A549 (cell line): Measurements from ENCODE around the gene GCDH. TPM values are rescaled to one million over a fixed set of nuclear protein-coding genes. Genes with fewer than 3 reads are reported as not detected.

Experiments used
- ATAC-seq, 2 experiments: fragments of 200-7000 bp in 1 of 2; fragments of >200 bp in 1 of 2; cut with Nextera tagmentation in 1 of 2; cut with Tn5 transposase in 1 of 2; 3 replicates each; pipeline versions ENCODE4 v1.8.0 to v1.9.1; 2018 to 2020; ENCODE audit warnings: mild to moderate bottlenecking in 1 of 2, moderate library complexity in 1 of 2
- CTCF ChIA-PET: fragments of 300-600 bp; sonication (Branson Sonifier 250); formaldehyde crosslinking; extraction: SDS; loops from one replicate; lab custom pipeline; 2021; ENCODE audit warnings: antibody characterized with exemption, inconsistent platforms; lab: Yijun Ruan, JAX
- POLR2A ChIA-PET: fragments of 350-600 bp; formaldehyde crosslinking; extraction: SDS; loops from one replicate; lab custom pipeline; 2021; ENCODE audit warnings: antibody characterized with exemption, inconsistent platforms; lab: Yijun Ruan, JAX
- DNase-seq, 2 experiments: peaks; one replicate each; pipeline versions ENCODE4 v3.0.0 to v3.0.0-alpha.2; 2011 to 2016; ENCODE audit warnings: low read depth in 1 of 2, low spot score in 1 of 2
- FAIRE-seq: peaks from 2 replicates; lab custom pipeline; 2011; peaks lifted over from hg19 to GRCh38; lab: Jason Lieb, UNC
- H3K27ac ChIP-seq, 2 experiments: fragments of >200 bp; sonication (Bioruptor Twin); formaldehyde crosslinking; 3 replicates each; pipeline ENCODE4 v1.5.1; 2016 to 2017
- H3K4me1 ChIP-seq: fragments of >200 bp; sonication (Bioruptor Twin); formaldehyde crosslinking; 3 replicates; pipeline ENCODE4 v1.6.1; 2016
- H3K4me2 ChIP-seq: fragments of >200 bp; sonication (Bioruptor Twin); formaldehyde crosslinking; 3 replicates; pipeline ENCODE4 v1.6.1; 2016
- H3K4me3 ChIP-seq: fragments of >200 bp; sonication (Bioruptor Twin); formaldehyde crosslinking; 3 replicates; pipeline ENCODE4 v1.5.1; 2016
- H3K9me3 ChIP-seq: fragments of >200 bp; sonication (Bioruptor Twin); formaldehyde crosslinking; 3 replicates; pipeline ENCODE4 v1.6.1; 2016
- CTCF ChIP-seq: fragments of >200 bp; sonication (Bioruptor Twin); formaldehyde crosslinking; IDR thresholded peaks from 3 replicates; pipeline ENCODE4 v1.5.1; 2016
- E2F6 ChIP-seq: IDR thresholded peaks from 2 replicates; pipeline ENCODE4 v1.6.1; 2012; ENCODE audit warnings: low read depth, borderline replicate concordance
- EP300 ChIP-seq, 2 experiments: fragments of >200 bp; sonication (Bioruptor Twin); formaldehyde crosslinking; IDR thresholded peaks; 2 replicates in 1 of 2; 3 replicates in 1 of 2; pipeline ENCODE4 v1.6.1; 2016 to 2017
- FOSL2 ChIP-seq, 2 experiments: fragments of 450-650 bp in 1 of 2; fragments of >200 bp in 1 of 2; sonication (Bioruptor Twin) in 1 of 2; formaldehyde crosslinking; IDR thresholded peaks; 2 replicates each; pipeline versions ENCODE4 v1.5.0 to v1.6.1; 2016 to 2020; ENCODE audit warnings: mild to moderate bottlenecking in 1 of 2, moderate library complexity in 1 of 2
- HDAC2 ChIP-seq: fragments of 200-600 bp; sonication (generic); IDR thresholded peaks from 2 replicates; pipeline ENCODE4 v1.6.1; 2016
- HOXB5 ChIP-seq: fragments of 250-450 bp; sonication (Bioruptor Pico); IDR thresholded peaks from 2 replicates; pipeline ENCODE4 v1.5.0; 2020; ENCODE audit warnings: mild to moderate bottlenecking, moderate library complexity
- KDM5A ChIP-seq: fragments of 200-600 bp; sonication (generic); IDR thresholded peaks from 2 replicates; pipeline ENCODE4 v1.6.1; 2016; ENCODE audit warnings: antibody characterized with exemption, mild to moderate bottlenecking
- MAX ChIP-seq: IDR thresholded peaks from 2 replicates; pipeline ENCODE4 v1.6.1; 2012
- MAZ ChIP-seq: fragments of 150-350 bp; IDR thresholded peaks from 2 replicates; pipeline ENCODE4 v1.6.1; 2014; ENCODE audit warnings: antibody characterized with exemption, low read depth, low read length, borderline replicate concordance
- PHF8 ChIP-seq: fragments of 200-600 bp; sonication (generic); IDR thresholded peaks from 2 replicates; pipeline ENCODE4 v1.6.1; 2016; ENCODE audit warnings: low read depth, mild to moderate bottlenecking, antibody characterized with exemption, moderate library complexity, borderline replicate concordance
- RAD21 ChIP-seq, 2 experiments: fragments of >200 bp in 1 of 2; sonication (Bioruptor Twin) in 1 of 2; formaldehyde crosslinking in 1 of 2; IDR thresholded peaks in 1 of 2; conservative IDR thresholded peaks in 1 of 2; 2 replicates in 1 of 2; 3 replicates in 1 of 2; pipeline ENCODE4 v1.6.1; 2012 to 2018; ENCODE audit warnings: inconsistent platforms in 1 of 2
- REST ChIP-seq: fragments of 200-600 bp; sonication (generic); IDR thresholded peaks from 2 replicates; pipeline ENCODE4 v1.6.1; 2016; ENCODE audit warnings: antibody characterized with exemption, mild to moderate bottlenecking, moderate library complexity
- RFX5 ChIP-seq: fragments of 450-650 bp; IDR thresholded peaks from 2 replicates; pipeline ENCODE4 v1.7.1; 2014; ENCODE audit warnings: antibody characterized with exemption, mild to moderate bottlenecking, moderate library complexity
- SMC3 ChIP-seq: fragments of >200 bp; sonication (Bioruptor Twin); formaldehyde crosslinking; IDR thresholded peaks from 3 replicates; pipeline ENCODE4 v1.6.1; 2018; ENCODE audit warnings: inconsistent platforms
- TFCP2L1 ChIP-seq: fragments of 250-450 bp; sonication (Bioruptor Pico); IDR thresholded peaks from 2 replicates; pipeline ENCODE4 v1.5.0; 2021; ENCODE audit warnings: mild to moderate bottlenecking
- WGBS: methylation state at CpG from one replicate; pipeline ENCODE4 v1.1.6; 2017; ENCODE audit errors: missing lambda C conversion rate; 5-methylcytosine and 5-hydroxymethylcytosine counted together
- polyA plus RNA-seq, 4 experiments: library from polyadenylated mRNA; depleted of rRNA in 3 of 4; stranded (reverse); fragments of >200 nt; fragmentation: RNase III in 1 of 4; extraction: RNeasy Plus Mini Kit Qiagen cat#74134 plus additional on column Dnase treatment in 1 of 4; gene quantifications; 2 replicates in 3 of 4; 3 replicates in 1 of 4; pipeline ENCODE4 v1.2.3, GENCODE V29; 2011 to 2017
- TF ChIP-seq, protein P1 (sequence below): fragments of 250-450 bp; sonication (Bioruptor Pico); IDR thresholded peaks from 2 replicates; pipeline ENCODE4 v1.5.0; 2020; ENCODE audit warnings: low read depth, mild to moderate bottlenecking, moderate library complexity

Gene GCDH
- polyA plus RNA-seq, 2 of the 4 experiments (the other 2 are of a cell fraction): 8.8 to 15.2 TPM

DNA sequence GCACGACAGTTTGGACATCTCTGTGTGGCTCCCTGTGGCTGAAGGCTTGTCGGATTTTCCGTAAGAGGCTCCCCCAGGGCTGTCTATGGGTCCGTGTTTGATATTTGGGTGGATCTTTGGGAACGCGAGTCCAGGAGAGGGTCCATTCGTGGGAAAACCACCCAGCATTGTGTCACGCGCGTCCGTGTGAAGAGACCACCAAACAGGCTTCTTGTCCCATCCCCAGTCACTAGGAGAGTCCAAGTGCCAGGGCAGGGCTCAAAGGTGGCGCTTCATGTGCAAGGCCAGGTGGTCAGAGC is 6.4 kb upstream of the GCDH start (continued):
- TF ChIP-seq CTCF: no peak

DNA sequence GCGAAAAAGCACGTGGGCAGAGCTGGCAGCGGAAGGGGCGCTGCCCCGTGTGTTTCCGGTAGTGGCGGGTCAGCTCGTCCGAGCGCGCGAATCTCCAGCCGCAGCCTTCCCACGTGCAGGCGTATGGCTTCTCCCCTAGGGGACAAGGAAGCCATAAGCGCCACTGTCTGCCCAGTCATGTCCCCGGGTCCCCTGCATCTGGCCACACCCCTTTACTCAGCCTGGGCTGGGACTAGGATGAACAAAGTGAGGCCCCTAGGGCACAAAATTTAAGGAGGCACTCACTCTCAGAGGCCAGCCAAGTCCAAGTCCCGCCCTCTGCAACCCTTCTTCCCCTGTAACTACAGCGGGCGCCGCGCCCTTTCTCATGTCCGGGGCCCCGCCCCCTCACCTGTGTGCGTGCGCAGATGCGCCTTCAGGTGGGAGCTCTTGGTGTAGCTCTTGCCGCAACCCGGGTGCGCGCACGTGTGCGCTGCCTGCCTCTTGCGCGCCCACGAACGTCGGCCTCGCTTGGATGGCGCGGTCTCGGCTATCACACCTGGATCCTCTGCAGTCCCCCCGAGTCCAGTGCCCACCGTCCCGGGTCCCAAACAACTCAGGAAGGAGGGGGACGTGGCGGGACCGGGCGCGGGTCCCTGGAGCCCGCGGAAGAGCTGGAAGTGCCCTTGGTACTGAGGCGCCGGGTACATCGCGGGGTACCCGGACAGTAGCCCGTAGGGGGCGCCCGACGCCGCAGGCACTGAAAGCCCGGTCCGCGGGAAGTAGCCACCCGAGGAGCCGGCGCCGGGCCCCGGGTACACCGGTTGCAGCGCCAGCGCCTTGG is 5.8 kb upstream of the GCDH start:
- peak; percentile 71 to 78 for ATAC-seq
- Histone ChIP-seq H3K4me3 (peak overlapping the region; percentile 36), H3K4me2 (peak overlapping the region; percentile 65), H3K27ac (peak overlapping the region in 1 of 2 experiments; percentile 83; a peak in 4 of 6 replicates), H3K4me1 (no peaks in the 10 kb centered on the region), H3K9me3 (peaks cover 9% of the 10 kb centered on the region; the same call in 2 of the 3 replicates)
- ChIA-PET POLR2A (interaction anchor here (0.6 kb wide), 1 partner anchor 80 kb away, joined by 3 read pairs; no protein-coding TSS in a partner anchor), CTCF (interaction anchor here (0.6 to 4.5 kb wide), 21 partner anchors 9 to 119 kb away, joined by 3 to 17 read pairs (median 3); partner anchors contain the start of gene RTBDN)
- peak; percentile 54 to 74 for DNase-seq
- whole genome bisulfite sequencing: 60% methylated on average over 25 of the region's 73 CpGs
- no peak for FAIRE-seq
- TF ChIP-seq KDM5A (no peak), PHF8 (no peak), RFX5 (no peak), E2F6 (peak; percentile 42; the same call in 1 of the 2 replicates), REST (no peak), MAX (peak; percentile 71), FOSL2 (IDR thresholded peaks at IDR 0.05) (no peak), FOSL2 (CRISPR knock-in tag; IDR thresholded peaks at IDR 0.05) (no peak), SMC3 (0 out of 3 replicates have a peak, but pooled peaks have one; percentile 10), RAD21 (conservative IDR thresholded peaks at IDR 0.05 in 1 of 2, IDR thresholded peaks at IDR 0.05 in 1 of 2) (peak; percentile 16 to 47; a peak in 3 of 5 replicates), MAZ (no peak), CTCF (peak; percentile 68), HOXB5 (CRISPR knock-in tag) (no peak), EP300 (IDR thresholded peaks at IDR 0.05) (no peak), HDAC2 (0 out of 2 replicates have a peak, but pooled peaks have one; percentile 21), TFCP2L1 (CRISPR knock-in tag) (no peak)
- TF ChIP-seq, protein P1, sequence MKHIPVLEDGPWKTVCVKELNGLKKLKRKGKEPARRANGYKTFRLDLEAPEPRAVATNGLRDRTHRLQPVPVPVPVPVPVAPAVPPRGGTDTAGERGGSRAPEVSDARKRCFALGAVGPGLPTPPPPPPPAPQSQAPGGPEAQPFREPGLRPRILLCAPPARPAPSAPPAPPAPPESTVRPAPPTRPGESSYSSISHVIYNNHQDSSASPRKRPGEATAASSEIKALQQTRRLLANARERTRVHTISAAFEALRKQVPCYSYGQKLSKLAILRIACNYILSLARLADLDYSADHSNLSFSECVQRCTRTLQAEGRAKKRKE (CRISPR knock-in tag): no peak
